Naive thymus-derived CD4-positive, alpha-beta T cell (primary cell): Measurements from ENCODE around the gene SLC17A6. TPM values are rescaled to one million over a fixed set of nuclear protein-coding genes. Genes with fewer than 3 reads are reported as not detected.

Experiments
- ATAC-seq: fragments of 150-1000 bp; cut with Tn5 transposase; 2 replicates; pipeline ENCODE4 v1.10.0; 2021; ENCODE audit warnings: mild to moderate bottlenecking, moderate library complexity
- CTCF ChIA-PET: fragments of 350-600 bp; sonication (Branson Sonifier 250); formaldehyde crosslinking; loops from one replicate; lab custom pipeline; 2021; ENCODE audit warnings: antibody characterized with exemption; lab: Charles Lee
- POLR2A ChIA-PET: fragments of 350-600 bp; sonication (Branson Sonifier 250); formaldehyde crosslinking; loops from one replicate; lab custom pipeline; 2021; ENCODE audit warnings: antibody characterized with exemption, inconsistent platforms; lab: Charles Lee
- DNase-seq, 9 donors: peaks; one replicate each; pipeline versions ENCODE4 v3.0.0 to v3.0.0-alpha.2; 2020 to 2022; ENCODE audit warnings: mixed read lengths in 1 of 9
- H3K27ac ChIP-seq: one replicate; pipeline ENCODE4 v1.7.0; 2013; ENCODE audit warnings: mild to moderate bottlenecking, low read depth, low read length, moderate library complexity
- H3K27me3 ChIP-seq, 2 donors: one replicate each; pipeline ENCODE4 v1.7.0; 2013; ENCODE audit warnings: low read length in 2 of 2, mild to moderate bottlenecking in 2 of 2, moderate library complexity in 2 of 2; ENCODE audit not compliant: control insufficient read depth in 2 of 2, insufficient read depth in 2 of 2
- H3K36me3 ChIP-seq, 3 experiments: 1 replicate in 2 of 3; 2 replicates in 1 of 3; pipeline ENCODE4 v1.7.0; 2013; ENCODE audit warnings: low read length in 3 of 3, mild to moderate bottlenecking in 3 of 3, moderate library complexity in 1 of 3; ENCODE audit not compliant: insufficient read depth in 3 of 3, control insufficient read depth in 2 of 3
- H3K4me1 ChIP-seq, 2 donors: one replicate each; pipeline ENCODE4 v1.7.0; 2013; ENCODE audit warnings: low read length in 2 of 2, mild to moderate bottlenecking in 2 of 2, moderate library complexity in 1 of 2; ENCODE audit not compliant: control insufficient read depth in 2 of 2, insufficient read depth in 2 of 2
- H3K4me3 ChIP-seq: 2 replicates; pipeline ENCODE4 v1.7.0; 2013; ENCODE audit warnings: mild to moderate bottlenecking, low read length
- H3K9me3 ChIP-seq, 3 experiments: 1 replicate in 2 of 3; 2 replicates in 1 of 3; pipeline ENCODE4 v1.7.0; 2013; ENCODE audit warnings: low read length in 3 of 3; ENCODE audit not compliant: control insufficient read depth in 2 of 3
- H3K27ac Mint-ChIP-seq, 9 donors: one replicate each; pipeline ENCODE4 v1.8.0; 2020 to 2022; ENCODE audit warnings: mixed read lengths in 9 of 9, mild to moderate bottlenecking in 8 of 9, moderate library complexity in 5 of 9, inconsistent platforms in 2 of 9
- H3K27me3 Mint-ChIP-seq, 5 donors: one replicate each; pipeline ENCODE4 v1.8.0; 2021 to 2022; ENCODE audit warnings: mixed read lengths in 5 of 5, mild to moderate bottlenecking in 1 of 5
- H3K36me3 Mint-ChIP-seq, 5 donors: one replicate each; pipeline ENCODE4 v1.8.0; 2020 to 2022; ENCODE audit warnings: mixed read lengths in 5 of 5, mild to moderate bottlenecking in 3 of 5, inconsistent platforms in 1 of 5
- H3K4me1 Mint-ChIP-seq, 7 donors: one replicate each; pipeline ENCODE4 v1.8.0; 2020 to 2022; ENCODE audit warnings: mixed read lengths in 7 of 7, mild to moderate bottlenecking in 3 of 7, inconsistent platforms in 1 of 7
- H3K4me3 Mint-ChIP-seq, 10 donors: one replicate each; pipeline ENCODE4 v1.8.0; 2020 to 2022; ENCODE audit warnings: mild to moderate bottlenecking in 10 of 10, mixed read lengths in 10 of 10, moderate library complexity in 6 of 10, inconsistent platforms in 2 of 10
- H3K9me3 Mint-ChIP-seq, 11 donors: one replicate each; pipeline ENCODE4 v1.8.0; 2020 to 2022; ENCODE audit warnings: mixed read lengths in 11 of 11, mild to moderate bottlenecking in 4 of 11, inconsistent platforms in 1 of 11, moderate library complexity in 1 of 11
- intact Hi-C, 2 donors: fragments of 100-400 bp; cut with micrococcal nuclease; formaldehyde crosslinking; loops; one replicate each; pipeline ENCODE4 v1.15.1; 2023
- polyA plus RNA-seq, 2 donors: library from polyadenylated mRNA; unstranded; fragments of 300-500 nt; fragmentation: Illumina TruSeq; gene quantifications; one replicate each; pipeline ENCODE4 v1.2.3, GENCODE V29; 2021
- total RNA-seq, 6 experiments: library from RNA in 5 of 6; stranded (reverse) in 5 of 6; gene quantifications; 1 replicate in 5 of 6; 2 replicates in 1 of 6; pipeline ENCODE4 v1.2.3 and lab custom pipeline; 2021 to 2026

SLC17A6 gene
- total and polyA plus RNA-seq, 7 experiments from 2014 or later: not detected

GRCh38 chr11:22343371-22344032 lies 5.3 kb downstream of the SLC17A6 start:
- Mint-ChIP-seq H3K4me3 (no peak overlapping the region), H3K4me1 (peaks cover 3 to 32% (median 12%) of the 10 kb centered on the region in 7 donors), H3K36me3 (peaks cover 0 to 13% (median 0%) of the 10 kb centered on the region in 5 donors), H3K9me3 (peaks cover 0 to 11% (median 0%) of the 10 kb centered on the region in 11 donors), H3K27ac (no peak overlapping the region), H3K27me3 (peaks cover 68 to 90% (median 75%) of the 10 kb centered on the region in 5 donors)
- no peak overlapping the region for H3K27ac ChIP-seq
- ATAC-seq (no peak), DNase-seq (no peak)
- H3K36me3 ChIP-seq: no peaks in the 10 kb centered on the region
- H3K4me3 ChIP-seq: no peak overlapping the region
- H3K4me1 ChIP-seq: peaks cover 0 to 3% of the 10 kb centered on the region in 2 donors
- H3K27me3 ChIP-seq: peaks cover 5 to 11% of the 10 kb centered on the region in 2 donors
- no peaks in the 10 kb centered on the region for H3K9me3 ChIP-seq
- ChIA-PET CTCF (interaction anchor here (0.7 kb wide), 1 partner anchor 76 kb away, joined by 3 read pairs; no protein-coding TSS in a partner anchor), POLR2A (interaction anchor here (1.1 kb wide), 1 partner anchor 17 kb away, joined by 4 read pairs; no protein-coding TSS in a partner anchor)
- intact Hi-C loops: no loop called here

GRCh38 chr11:22344081-22344480 lies 5.9 kb downstream of the SLC17A6 start:
- Histone ChIP-seq H3K4me1 (peaks cover 0 to 3% of the 10 kb centered on the region in 2 donors), H3K36me3 (no peaks in the 10 kb centered on the region), H3K9me3 (no peaks in the 10 kb centered on the region), H3K4me3 (no peak overlapping the region), H3K27ac (no peak overlapping the region), H3K27me3 (peaks cover 5 to 10% of the 10 kb centered on the region in 2 donors)
- ATAC-seq: no peak
- intact Hi-C loops: no loop called here
- Mint-ChIP-seq H3K4me3 (no peak overlapping the region), H3K27me3 (peaks cover 65 to 89% (median 75%) of the 10 kb centered on the region in 5 donors), H3K9me3 (peaks cover 0 to 11% (median 0%) of the 10 kb centered on the region in 11 donors), H3K4me1 (peaks cover 3 to 32% (median 12%) of the 10 kb centered on the region in 7 donors), H3K27ac (no peak overlapping the region), H3K36me3 (peaks cover 0 to 13% (median 0%) of the 10 kb centered on the region in 5 donors)
- POLR2A ChIA-PET: interaction anchor here (1.1 kb wide), 1 partner anchor 16 kb away, joined by 4 read pairs; no protein-coding TSS in a partner anchor
- CTCF ChIA-PET: no interaction called here
- DNase-seq: no peak

GRCh38 chr11:22346282-22346681 lies 8.1 kb downstream of the SLC17A6 start:
- peaks cover 45 to 73% (median 63%) of the 10 kb centered on the region in 5 donors for H3K27me3 Mint-ChIP-seq
- peaks cover 5 to 16% of the 10 kb centered on the region in 2 donors for H3K27me3 ChIP-seq

GRCh38 chr11:22347857-22348487 lies 9.8 kb downstream of the SLC17A6 start:
- POLR2A ChIA-PET: no interaction called here
- ATAC-seq: no peak
- CTCF ChIA-PET: no interaction called here

More at GRCh38 chr11:22346282-22346681, 8.1 kb downstream of the SLC17A6 start:
- Histone ChIP-seq H3K4me1 (no peaks in the 10 kb centered on the region), H3K9me3 (no peaks in the 10 kb centered on the region), H3K4me3 (no peak overlapping the region), H3K36me3 (no peaks in the 10 kb centered on the region), H3K27ac (no peak overlapping the region)
- Mint-ChIP-seq H3K36me3 (peaks cover 0 to 4% (median 0%) of the 10 kb centered on the region in 5 donors), H3K4me1 (peaks cover 0 to 19% (median 4%) of the 10 kb centered on the region in 7 donors), H3K27ac (no peak overlapping the region), H3K4me3 (no peak overlapping the region), H3K9me3 (peaks cover 0 to 7% (median 0%) of the 10 kb centered on the region in 11 donors)
- ChIA-PET POLR2A (no interaction called here), CTCF (no interaction called here)
- ATAC-seq (no peak), DNase-seq (no peak)
- intact Hi-C loops: no loop called here

GRCh38 chr11:22349491-22349890 lies 11.3 kb downstream of the SLC17A6 start:
- Mint-ChIP-seq H3K4me1 (no peaks in the 10 kb centered on the region), H3K4me3 (no peak overlapping the region), H3K36me3 (no peaks in the 10 kb centered on the region), H3K9me3 (no peaks in the 10 kb centered on the region), H3K27me3 (peaks cover 15 to 56% (median 38%) of the 10 kb centered on the region in 5 donors), H3K27ac (no peak overlapping the region)
- no peaks in the 10 kb centered on the region for H3K9me3 ChIP-seq
- intact Hi-C loops: no loop called here
- DNase-seq (no peak), ATAC-seq (no peak)
- H3K36me3 ChIP-seq: no peaks in the 10 kb centered on the region
- H3K27ac ChIP-seq: no peak overlapping the region
- peaks cover 0 to 10% of the 10 kb centered on the region in 2 donors for H3K27me3 ChIP-seq
- CTCF ChIA-PET: no interaction called here
- no peak overlapping the region for H3K4me3 ChIP-seq
- H3K4me1 ChIP-seq: no peaks in the 10 kb centered on the region
- POLR2A ChIA-PET: no interaction called here

More at GRCh38 chr11:22347857-22348487, 9.8 kb downstream of the SLC17A6 start:
- Histone ChIP-seq H3K4me1 (no peaks in the 10 kb centered on the region), H3K4me3 (no peak overlapping the region), H3K27me3 (peaks cover 0 to 10% of the 10 kb centered on the region in 2 donors), H3K9me3 (no peaks in the 10 kb centered on the region), H3K27ac (no peak overlapping the region), H3K36me3 (no peaks in the 10 kb centered on the region)
- Mint-ChIP-seq H3K4me1 (peaks cover 0 to 9% (median 0%) of the 10 kb centered on the region in 7 donors), H3K27ac (no peak overlapping the region), H3K9me3 (no peaks in the 10 kb centered on the region), H3K4me3 (no peak overlapping the region), H3K27me3 (peaks cover 29 to 62% (median 50%) of the 10 kb centered on the region in 5 donors), H3K36me3 (no peaks in the 10 kb centered on the region)
- no peak for DNase-seq
- intact Hi-C loops: no loop called here

GRCh38 chr11:22359295-22359694 lies 21.1 kb downstream of the SLC17A6 start:
- Histone ChIP-seq H3K9me3 (no peaks in the 10 kb centered on the region), H3K27ac (no peak overlapping the region), H3K36me3 (no peaks in the 10 kb centered on the region), H3K4me3 (no peak overlapping the region), H3K4me1 (no peaks in the 10 kb centered on the region), H3K27me3 (no peaks in the 10 kb centered on the region)
- DNase-seq (no peak), ATAC-seq (no peak)
- Mint-ChIP-seq H3K4me3 (no peak overlapping the region), H3K4me1 (no peaks in the 10 kb centered on the region), H3K27me3 (peaks cover 0 to 45% (median 28%) of the 10 kb centered on the region in 5 donors), H3K9me3 (no peaks in the 10 kb centered on the region), H3K36me3 (no peaks in the 10 kb centered on the region), H3K27ac (no peak overlapping the region)
- CTCF ChIA-PET: no interaction called here
- intact Hi-C loops: no loop called here
- POLR2A ChIA-PET: no interaction called here
